ENCODE data around the gene IPPK. TPM values are rescaled to one million over a fixed set of nuclear protein-coding genes. Genes with fewer than 3 reads are reported as not detected.

The IPPK gene
- total RNA-seq, 4 donors from 2014 or later = 41.8 to 86.9 (median 46.1) TPM

- 70 to 71% methylated on average over 7 to 12 of the region's 13 CpGs for WGBS, 2 donors
- H3K4me3 ChIP-seq = no peak overlapping the region
- DNase-seq = no peak
- TF ChIP-seq POLR2A (IDR thresholded peaks at IDR 0.05) (no peak), CTCF (IDR thresholded peaks at IDR 0.05) (no peak)
- peaks cover 6 to 60% (median 9%) of the 10 kb centered on the region in 3 donors for H3K36me3 ChIP-seq
- H3K4me1 ChIP-seq = peaks cover 33 to 96% (median 38%) of the 10 kb centered on the region in 3 donors
- intact Hi-C loops (cut with DNase I) = no loop called here
- H3K9me3 ChIP-seq = no peaks in the 10 kb centered on the region
- no peaks in the 10 kb centered on the region for H3K27me3 ChIP-seq
- peak overlapping the region in 3 of 4 donors; percentile 39 to 99 (median 97) for H3K27ac ChIP-seq
These were observed 5.4 kb downstream of the IPPK start for GRCh38 chr9:92664394-92665152.

GRCh38 chr9:92663951-92664350 is 6.0 kb downstream of the IPPK start:
- peak overlapping the region in 2 of 4 donors; percentile 97 to 99 for H3K27ac ChIP-seq
- H3K36me3 ChIP-seq = peaks cover 6 to 61% (median 9%) of the 10 kb centered on the region in 3 donors
- H3K9me3 ChIP-seq = no peaks in the 10 kb centered on the region
- intact Hi-C loops (cut with DNase I) = no loop called here
- no peaks in the 10 kb centered on the region for H3K27me3 ChIP-seq
- 82 to 100% methylated on average over 2 to 7 of the region's 10 CpGs for WGBS, 2 donors
- peaks cover 33 to 93% (median 37%) of the 10 kb centered on the region in 3 donors for H3K4me1 ChIP-seq
- no peak overlapping the region for H3K4me3 ChIP-seq
- no peak for DNase-seq
- TF ChIP-seq POLR2A (IDR thresholded peaks at IDR 0.05) = no peak
- no peak for TF ChIP-seq CTCF (IDR thresholded peaks at IDR 0.05)

- peaks cover 9 to 70% (median 9%) of the 10 kb centered on the region in 3 donors for H3K36me3 ChIP-seq
- DNase-seq = no peak
- no peak overlapping the region for H3K27ac ChIP-seq
- TF ChIP-seq CTCF (IDR thresholded peaks at IDR 0.05) (no peak), POLR2A (IDR thresholded peaks at IDR 0.05) (no peak)
- no peaks in the 10 kb centered on the region for H3K9me3 ChIP-seq
- H3K4me1 ChIP-seq = peaks cover 29 to 87% (median 30%) of the 10 kb centered on the region in 3 donors
- WGBS, 2 donors = 95 to 98% methylated on average over 3 of the region's 3 CpGs
- intact Hi-C loops (cut with DNase I) = no loop called here
- H3K27me3 ChIP-seq = no peaks in the 10 kb centered on the region
- H3K4me3 ChIP-seq = no peak overlapping the region
These were observed 6.8 kb downstream of the IPPK start for GRCh38 chr9:92663126-92663525.

- H3K27ac ChIP-seq = peak overlapping the region in 3 of 4 donors; percentile 3 to 56 (median 26)
- H3K4me3 ChIP-seq = no peak overlapping the region
- intact Hi-C loops (cut with DNase I) = no loop called here
- no peak for DNase-seq
- peaks cover 22 to 87% (median 28%) of the 10 kb centered on the region in 3 donors for H3K4me1 ChIP-seq
- H3K9me3 ChIP-seq = no peaks in the 10 kb centered on the region
- WGBS, 2 donors = 69 to 92% methylated on average over 2 of the region's 4 CpGs
- no peaks in the 10 kb centered on the region for H3K27me3 ChIP-seq
- TF ChIP-seq POLR2A (IDR thresholded peaks at IDR 0.05) = no peak
- no peak for TF ChIP-seq CTCF (IDR thresholded peaks at IDR 0.05)
- peaks cover 7 to 70% (median 9%) of the 10 kb centered on the region in 3 donors for H3K36me3 ChIP-seq
These were observed 8.2 kb downstream of the IPPK start for GRCh38 chr9:92661743-92662142.

GRCh38 chr9:92661127-92661526 is 8.8 kb downstream of the IPPK start:
- 70 to 90% methylated on average over 2 to 3 of the region's 5 CpGs for WGBS, 2 donors
- H3K36me3 ChIP-seq = peaks cover 6 to 70% (median 9%) of the 10 kb centered on the region in 3 donors
- no peaks in the 10 kb centered on the region for H3K9me3 ChIP-seq
- H3K27ac ChIP-seq = peak overlapping the region in 3 of 4 donors; percentile 3 to 56 (median 26)
- no peak for TF ChIP-seq POLR2A (IDR thresholded peaks at IDR 0.05)
- no peak for TF ChIP-seq CTCF (IDR thresholded peaks at IDR 0.05)
- DNase-seq = no peak
- peaks cover 22 to 87% (median 27%) of the 10 kb centered on the region in 3 donors for H3K4me1 ChIP-seq
- no peaks in the 10 kb centered on the region for H3K27me3 ChIP-seq
- intact Hi-C loops (cut with DNase I) = no loop called here
- H3K4me3 ChIP-seq = no peak overlapping the region
